K562 (cell line): ENCODE results near the gene DNAH3. TPM values are rescaled to one million over a fixed set of nuclear protein-coding genes. Genes with fewer than 3 reads are reported as not detected.

Source experiments
- ATAC-seq: fragments of 200-7000 bp; cut with Tn5 transposase; 3 replicates; pipeline ENCODE4 v1.9.1; 2020; ENCODE audit warnings: moderate library complexity
- BruUV-seq: library from RNA; stranded (reverse); fragments of 400-500 nt; replicated peaks from 2 replicates; lab custom pipeline; 2021; lab: Mats Ljungman, UMichigan
- CTCF ChIA-PET: fragments of 300-600 bp; formaldehyde crosslinking; extraction: SDS; loops from one replicate; lab custom pipeline; 2021; ENCODE audit warnings: low intra/inter-chr PET ratio; lab: Yijun Ruan, JAX
- POLR2A ChIA-PET: fragments of 300-600, 350-650 bp; sonication (Branson Sonifier 250); formaldehyde crosslinking; extraction: SDS; loops from one replicate; lab custom pipeline; 2021; ENCODE audit warnings: antibody characterized with exemption, inconsistent platforms; lab: Yijun Ruan, JAX
- DNase-seq, 4 experiments: peaks; one replicate each; pipeline versions ENCODE4 v3.0.0 to v3.0.0-alpha.2; 2011 to 2018; ENCODE audit warnings: low spot score in 3 of 4, mixed read lengths in 3 of 4; ENCODE audit errors: extremely low read depth in 1 of 4
- FAIRE-seq: peaks from 2 replicates; lab custom pipeline; 2011; peaks lifted over from hg19 to GRCh38; lab: Jason Lieb, UNC
- H2AFZ ChIP-seq: 2 replicates; pipeline ENCODE4 v1.6.0; 2011; ENCODE audit warnings: low read depth, low read length, control low read depth, inconsistent platforms
- H3K27ac ChIP-seq: fragments of 200-600 bp; 3 replicates; pipeline ENCODE4 v1.8.0; 2011; ENCODE audit warnings: low read depth, mild to moderate bottlenecking, control low read depth, inconsistent platforms, low read length, moderate library complexity, mixed read lengths; ENCODE audit errors: extremely low read depth
- H3K27me3 ChIP-seq, 2 experiments: fragments of 300-600 bp in 1 of 2; 2 replicates in 1 of 2; 3 replicates in 1 of 2; pipeline versions ENCODE4 v1.6.0 to v1.8.0; 2011; ENCODE audit warnings: inconsistent platforms in 2 of 2, low read length in 2 of 2, mild to moderate bottlenecking in 1 of 2, mixed read lengths in 1 of 2, moderate library complexity in 1 of 2; ENCODE audit not compliant: control insufficient read depth in 2 of 2, insufficient read depth in 2 of 2
- H3K36me3 ChIP-seq: fragments of 300-600 bp; 3 replicates; pipeline ENCODE4 v1.8.0; 2011; ENCODE audit warnings: mild to moderate bottlenecking, low read length, inconsistent platforms; ENCODE audit not compliant: control insufficient read depth, insufficient read depth
- H3K4me1 ChIP-seq, 2 experiments: fragments of 200-600 bp in 1 of 2; replicated peaks in 1 of 2; 2 replicates in 1 of 2; 3 replicates in 1 of 2; pipeline versions ENCODE4 v1.5.1 to v1.8.0; 2011; ENCODE audit warnings: inconsistent platforms in 2 of 2, low read length in 2 of 2, mild to moderate bottlenecking in 1 of 2, mixed read lengths in 1 of 2, moderate library complexity in 1 of 2; ENCODE audit not compliant: control insufficient read depth in 2 of 2, insufficient read depth in 2 of 2
- H3K4me2 ChIP-seq: 2 replicates; pipeline ENCODE4 v1.6.1; 2011; ENCODE audit warnings: low read length, control low read depth, inconsistent platforms, mixed read lengths; ENCODE audit not compliant: insufficient read depth
- H3K4me3 ChIP-seq: fragments of 200-600 bp; sonication (generic), shearing (Covaris generic); 2 replicates; pipeline ENCODE4 v1.5.1; 2016; ENCODE audit warnings: control low read depth, inconsistent platforms
- H3K79me2 ChIP-seq: fragments of 200-600 bp; 3 replicates; pipeline ENCODE4 v1.8.0; 2011; ENCODE audit warnings: low read length, inconsistent platforms; ENCODE audit not compliant: control insufficient read depth, insufficient read depth
- H3K9ac ChIP-seq, 2 experiments: 2 replicates each; pipeline versions ENCODE4 v1.6.0 to v1.6.1; 2011; ENCODE audit warnings: low read depth in 2 of 2, low read length in 2 of 2, control low read depth in 1 of 2, inconsistent platforms in 1 of 2, mild to moderate bottlenecking in 1 of 2, mixed read lengths in 1 of 2; ENCODE audit not compliant: insufficient read depth in 1 of 2
- H3K9me1 ChIP-seq: one replicate; pipeline ENCODE4 v1.6.0; 2011; ENCODE audit warnings: inconsistent platforms, mild to moderate bottlenecking, low read length, moderate library complexity; ENCODE audit not compliant: control insufficient read depth, insufficient read depth
- H3K9me3 ChIP-seq: replicated peaks from 2 replicates; pipeline ENCODE4 v1.5.1; 2011; ENCODE audit warnings: low read depth, low read length, inconsistent platforms; ENCODE audit not compliant: control insufficient read depth, insufficient read depth
- H4K20me1 ChIP-seq: replicated peaks from 2 replicates; pipeline ENCODE4 v1.6.1; 2011; ENCODE audit warnings: low read length, inconsistent platforms, mixed read lengths; ENCODE audit not compliant: control insufficient read depth, insufficient read depth
- CBFA2T2 ChIP-seq: fragments of 450-650 bp; conservative IDR thresholded peaks from 2 replicates; pipeline ENCODE4 v1.6.1; 2017; ENCODE audit warnings: mild to moderate bottlenecking
- DPF2 ChIP-seq: fragments of 450-650 bp; IDR thresholded peaks from 2 replicates; pipeline ENCODE4 v1.6.1; 2016
- FOSL1 ChIP-seq: fragments of 200-800 bp; sonication (Bioruptor generic); conservative IDR thresholded peaks from 2 replicates; pipeline ENCODE4 v1.6.1; 2016; ENCODE audit warnings: missing genetic modification characterization, missing compliant biosample characterization
- HEY1 ChIP-seq: fragments of 250-450 bp; sonication (Bioruptor Pico); IDR thresholded peaks from 2 replicates; pipeline ENCODE4 v1.5.0; 2020; ENCODE audit warnings: mild to moderate bottlenecking, moderate library complexity, borderline replicate concordance
- IRF2 ChIP-seq: sonication (generic); formaldehyde crosslinking; IDR thresholded peaks from 2 replicates; pipeline ENCODE4 v1.8.1; 2022; ENCODE audit warnings: mild to moderate bottlenecking, missing genetic modification reagents
- JUND ChIP-seq, 2 experiments: IDR thresholded peaks; 2 replicates in 1 of 2; 3 replicates in 1 of 2; pipeline ENCODE4 v1.6.1; 2011; ENCODE audit warnings: borderline replicate concordance in 2 of 2, low read depth in 2 of 2, low read length in 2 of 2, improper control_type of control experiment in 1 of 2, missing biosample characterization in 1 of 2, missing genetic modification characterization in 1 of 2, missing genetic modification reagents in 1 of 2
- KDM2B ChIP-seq: fragments of 250-450 bp; sonication (Bioruptor Pico); IDR thresholded peaks from 2 replicates; pipeline ENCODE4 v1.8.0; 2021; ENCODE audit warnings: mild to moderate bottlenecking, moderate library complexity
- NFATC3 ChIP-seq: fragments of 450-650 bp; IDR thresholded peaks from 2 replicates; pipeline ENCODE4 v1.6.1; 2017; ENCODE audit warnings: mild to moderate bottlenecking
- NFE2L1 ChIP-seq: fragments of 450-650 bp; IDR thresholded peaks from 2 replicates; pipeline ENCODE4 v1.6.1; 2016; ENCODE audit warnings: missing genetic modification characterization, low read depth, mild to moderate bottlenecking, missing compliant biosample characterization, moderate library complexity, borderline replicate concordance
- NFXL1 ChIP-seq: fragments of 450-650 bp; formaldehyde crosslinking; IDR thresholded peaks from 2 replicates; pipeline ENCODE4 v1.4.0; 2021; ENCODE audit warnings: mild to moderate bottlenecking
- NFYB ChIP-seq: IDR thresholded peaks from 2 replicates; pipeline ENCODE4 v1.6.1; 2011; ENCODE audit warnings: mild to moderate bottlenecking, moderate library complexity; ENCODE audit not compliant: insufficient read length; ENCODE audit errors: extremely low read depth
- PRMT5 ChIP-seq: sonication (generic); formaldehyde crosslinking; IDR thresholded peaks from 2 replicates; pipeline ENCODE4 v1.5.0; 2020; ENCODE audit warnings: missing genetic modification reagents
- RBM34 ChIP-seq: fragments of 200-400 bp; formaldehyde crosslinking; IDR thresholded peaks from 2 replicates; pipeline ENCODE4 v1.6.1; 2018; ENCODE audit warnings: low read length, borderline replicate concordance; ENCODE audit not compliant: insufficient read depth
- RCOR1 ChIP-seq, 2 experiments: IDR thresholded peaks; 2 replicates each; pipeline ENCODE4 v1.6.1; 2012; ENCODE audit warnings: low read depth in 2 of 2, low read length in 2 of 2, borderline replicate concordance in 1 of 2, improper control_type of control experiment in 1 of 2
- SIN3A ChIP-seq, 2 experiments: fragments of 150-350 bp in 1 of 2; IDR thresholded peaks; 2 replicates each; pipeline ENCODE4 v1.6.1; 2011 to 2016; ENCODE audit warnings: borderline replicate concordance in 2 of 2, low read depth in 2 of 2, low read length in 2 of 2, mild to moderate bottlenecking in 2 of 2, moderate library complexity in 2 of 2; ENCODE audit not compliant: control insufficient read depth in 1 of 2
- SMARCE1 ChIP-seq: fragments of 450-650 bp; IDR thresholded peaks from 2 replicates; pipeline ENCODE4 v1.7.1; 2016; ENCODE audit warnings: mild to moderate bottlenecking
- TARDBP ChIP-seq: fragments of 450-650 bp; IDR thresholded peaks from 2 replicates; pipeline ENCODE4 v1.6.1; 2016
- TCFL5 ChIP-seq: fragments of 250-450 bp; sonication (Bioruptor Pico); conservative IDR thresholded peaks from 2 replicates; pipeline ENCODE4 v1.6.1; 2021; ENCODE audit warnings: mild to moderate bottlenecking, moderate library complexity, matching md5 sums
- ZBTB17 ChIP-seq: fragments of 450-650 bp; formaldehyde crosslinking; IDR thresholded peaks from 2 replicates; pipeline ENCODE4 v1.4.0; 2020; ENCODE audit warnings: mild to moderate bottlenecking
- ZNF778 ChIP-seq: fragments of 450-650 bp; formaldehyde crosslinking; IDR thresholded peaks from 2 replicates; pipeline ENCODE4 v1.4.0; 2020; ENCODE audit warnings: mild to moderate bottlenecking, moderate library complexity
- WGBS: fragments of 100-300 bp; shearing (Covaris generic); methylation state at CpG from one replicate; pipeline ENCODE4 v1.1.6; 2016; ENCODE audit warnings: low coverage, mixed read lengths; ENCODE audit not compliant: insufficient coverage; ENCODE audit errors: missing lambda C conversion rate; 5-methylcytosine and 5-hydroxymethylcytosine counted together
- in situ Hi-C: fragments of 300-500 bp; cut with MboI; formaldehyde crosslinking; loops from 4 replicates; pipeline ENCODE4 v1.15.0; 2018; ENCODE audit warnings: inconsistent platforms, mixed read lengths
- intact Hi-C: fragments of 100-400 bp; cut with micrococcal nuclease; formaldehyde crosslinking; loops from 2 replicates; pipeline ENCODE4 v1.14.2; 2022
- polyA plus RNA-seq, 8 experiments: library from polyadenylated mRNA; depleted of rRNA in 4 of 8; stranded (reverse) in 5 of 8; unstranded in 3 of 8; fragments of >200 nt; fragmentation: Nextera tagmentation in 2 of 8; fragmentation: Illumina TruSeq in 1 of 8; extraction: Ambion mirVana in 2 of 8; extraction: Trizol in 1 of 8; gene quantifications; 2 replicates each; pipeline versions ENCODE4 v1.2.1 to v1.2.3, GENCODE V29; 2011 to 2014; ENCODE audit warnings: inconsistent platforms in 1 of 8, missing spikeins in 1 of 8
- total RNA-seq, 7 experiments: library from RNA; depleted of rRNA in 6 of 7; stranded (reverse); fragments of >200 nt in 6 of 7; fragmentation: Illumina TruSeq in 2 of 7; extraction: Trizol in 2 of 7; gene quantifications; 2 replicates each; pipeline versions ENCODE4 v1.2.1 to v1.2.3, GENCODE V29; 2011 to 2021; ENCODE audit warnings: low replicate concordance in 1 of 7
- TF ChIP-seq, protein P1 (sequence below): IDR thresholded peaks from 2 replicates; pipeline ENCODE4 v1.6.1; 2012; ENCODE audit warnings: low read depth, low read length, improper control_type of control experiment, borderline replicate concordance

The DNAH3 gene
- total and polyA plus RNA-seq, 9 of the 15 experiments (the other 6 are each of a cell fraction or from before 2014, with no cell fraction given), result 0.32 to 0.84 (median 0.44) TPM

DNA sequence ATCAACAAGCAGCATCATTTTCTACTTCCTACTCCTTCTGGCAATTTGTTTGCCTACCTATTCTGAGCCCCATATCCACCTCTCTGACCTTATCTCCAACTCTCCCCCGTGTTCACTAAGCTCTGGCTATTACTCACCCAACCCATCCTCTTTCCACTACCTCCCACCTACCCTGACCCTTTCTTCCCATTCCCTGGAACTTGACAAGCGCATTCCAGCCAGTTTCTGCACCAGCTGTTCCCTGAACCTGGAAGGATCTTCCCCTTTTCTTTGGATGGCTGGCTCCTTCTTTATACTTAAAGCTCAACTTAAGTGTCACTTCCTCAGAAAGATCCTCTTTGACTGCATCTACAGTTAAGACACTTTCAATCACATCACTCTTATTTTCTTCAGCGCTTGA is 252.7 kb downstream of the DNAH3 start (continued):
- TF ChIP-seq ZBTB17 (CRISPR knock-in tag) (no peak), SIN3A (IDR thresholded peaks at IDR 0.05; ENCODE audit: borderline replicate concordance in 2 of 2, control insufficient read depth in 1 of 2, low read depth in 2 of 2, low read length in 2 of 2) (no peak), NFXL1 (no peak), DPF2 (peak; percentile 48; the same call in 1 of the 2 replicates), HEY1 (CRISPR knock-in tag) (no peak), NFE2L1 (tag) (no peak), ZNF778 (CRISPR knock-in tag) (no peak)
- TF ChIP-seq, all 486 proteins: peak for 11

DNA sequence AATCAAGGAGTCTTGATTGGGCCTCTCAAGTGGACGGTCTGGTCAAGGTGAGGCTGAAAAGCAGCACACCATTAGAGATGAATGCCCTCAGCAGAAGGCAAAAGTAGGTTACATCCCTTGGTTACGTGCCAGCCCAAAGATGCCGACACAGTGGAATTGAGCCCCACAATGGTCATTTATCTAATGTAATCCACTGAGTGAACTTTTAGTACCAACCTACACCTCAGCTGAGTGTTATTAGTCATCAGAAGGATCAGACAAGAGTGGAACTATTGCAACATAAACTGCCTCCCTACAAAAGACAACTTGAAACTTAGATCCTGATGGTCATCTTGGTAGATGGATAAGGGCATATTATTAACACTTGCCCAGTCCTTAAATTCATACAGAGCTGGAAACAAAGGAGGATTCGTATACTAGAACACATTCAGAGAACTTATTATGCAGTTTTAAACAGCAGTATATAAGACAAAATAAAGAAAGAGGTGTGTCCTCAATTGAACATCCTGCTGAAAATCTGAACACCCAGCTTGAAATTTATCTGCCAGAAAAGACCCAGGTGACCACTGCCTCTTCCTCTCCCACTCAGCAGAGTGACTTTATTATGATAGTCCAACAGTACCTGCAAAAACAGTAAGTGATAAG is 253.3 kb downstream of the DNAH3 start:
- Histone ChIP-seq H3K9ac (no peak overlapping the region), H4K20me1 (no peaks in the 10 kb centered on the region), H3K27ac (no peak overlapping the region), H2AFZ (no peak overlapping the region), H3K4me2 (no peak overlapping the region), H3K36me3 (peaks cover 18% of the 10 kb centered on the region; the same call in 1 of the 3 replicates), H3K4me1 (peaks cover 14 to 25% of the 10 kb centered on the region in 2 experiments), H3K9me1 (no peaks in the 10 kb centered on the region), H3K27me3 (no peaks in the 10 kb centered on the region), H3K4me3 (no peak overlapping the region), H3K9me3 (no peaks in the 10 kb centered on the region), H3K79me2 (peaks cover 37% of the 10 kb centered on the region)
- DNase-seq (no peak), FAIRE-seq (no peak), ATAC-seq (no peak)
- intact Hi-C loops (no loop called here), in situ Hi-C loops (no loop called here)
- POLR2A ChIA-PET, result interaction anchor here (0.7 kb wide), 1 partner anchor 286 kb away, joined by 6 read pairs; no protein-coding TSS in a partner anchor
- CTCF ChIA-PET, result no interaction called here
- 73% methylated on average over 4 of the region's 4 CpGs for WGBS
- BruUV-seq, result no TSS peak
- TF ChIP-seq NFATC3 (no peak), KDM2B (CRISPR knock-in tag) (no peak), IRF2 (no peak), SMARCE1 (no peak), CBFA2T2 (0 out of 2 replicates have a peak, but pooled peaks have one; percentile 20), PRMT5 (CRISPR knock-in tag) (no peak), RBM34 (no peak), TARDBP (no peak), FOSL1 (tag) (peak; percentile 92), JUND (IDR thresholded peaks at IDR 0.05; ENCODE audit: borderline replicate concordance, low read depth, low read length) (peak; percentile 66; the same call in 1 of the 2 replicates), JUND (tag; IDR thresholded peaks at IDR 0.05; ENCODE audit: borderline replicate concordance, low read depth, low read length) (no peak; the same call in 2 of the 3 replicates), RCOR1 (IDR thresholded peaks at IDR 0.05; ENCODE audit: borderline replicate concordance in 1 of 2, low read depth in 2 of 2, low read length in 2 of 2) (no peak), TCFL5 (CRISPR knock-in tag) (no peak), NFYB (no peak)
- TF ChIP-seq, protein P1, sequence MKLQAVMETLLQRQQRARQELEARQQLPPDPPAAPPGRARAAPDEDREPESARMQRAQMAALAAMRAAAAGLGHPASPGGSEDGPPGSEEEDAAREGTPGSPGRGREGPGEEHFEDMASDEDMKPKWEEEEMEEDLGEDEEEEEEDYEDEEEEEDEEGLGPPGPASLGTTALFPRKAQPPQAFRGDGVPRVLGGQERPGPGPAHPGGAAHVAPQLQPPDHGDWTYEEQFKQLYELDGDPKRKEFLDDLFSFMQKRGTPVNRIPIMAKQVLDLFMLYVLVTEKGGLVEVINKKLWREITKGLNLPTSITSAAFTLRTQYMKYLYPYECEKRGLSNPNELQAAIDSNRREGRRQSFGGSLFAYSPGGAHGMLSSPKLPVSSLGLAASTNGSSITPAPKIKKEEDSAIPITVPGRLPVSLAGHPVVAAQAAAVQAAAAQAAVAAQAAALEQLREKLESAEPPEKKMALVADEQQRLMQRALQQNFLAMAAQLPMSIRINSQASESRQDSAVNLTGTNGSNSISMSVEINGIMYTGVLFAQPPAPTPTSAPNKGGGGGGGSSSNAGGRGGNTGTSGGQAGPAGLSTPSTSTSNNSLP, result no peak
